IPS DF 4.7 (cell line): ENCODE data around the gene VLDLR.
"Not testable (repeated sequence)": the region's sequence is repeated elsewhere in the genome, so short reads cannot be mapped to it uniquely, and the experiment has no call there.

Source experiments
- DNase-seq: peaks from one replicate; pipeline ENCODE4 v3.0.0-alpha.2; 2013; ENCODE audit warnings: low spot score; ENCODE audit errors: extremely low read depth

Gene VLDLR

DNA sequence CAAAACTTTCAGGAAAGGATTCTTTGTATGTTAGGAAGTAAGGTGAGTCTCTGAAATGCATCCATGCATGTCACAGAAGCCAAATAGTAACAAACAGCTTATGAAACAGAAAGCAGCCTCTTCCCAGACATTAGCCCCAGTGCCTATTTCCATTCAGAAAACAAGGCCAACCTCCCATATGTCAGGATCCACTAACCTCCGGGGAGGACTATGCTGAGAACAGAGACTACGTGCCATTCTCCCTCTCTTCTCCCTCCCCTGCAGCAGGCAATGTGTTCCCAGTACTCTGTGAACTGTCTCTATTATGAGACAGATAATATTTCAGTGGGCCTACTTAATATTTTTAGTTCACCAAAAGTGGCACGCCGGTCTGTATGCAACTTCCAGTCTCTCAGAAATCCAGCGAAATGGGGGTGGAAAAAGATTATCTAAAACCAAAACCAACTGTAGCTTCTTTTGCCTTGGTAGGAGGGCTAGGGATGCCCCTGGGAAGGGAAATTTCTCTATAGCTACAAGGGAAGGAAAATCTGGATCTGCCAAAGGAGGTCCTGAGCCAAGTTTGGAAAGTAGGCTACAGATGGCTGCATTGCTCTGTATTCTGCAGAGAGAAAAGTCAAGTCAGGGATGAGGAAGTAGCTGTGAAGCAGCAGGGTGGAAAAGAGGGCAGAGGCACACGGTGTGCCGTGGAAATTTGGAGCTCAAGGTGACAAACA lies 42.0 kb downstream of the VLDLR start:
- DNase-seq, result no peak

DNA sequence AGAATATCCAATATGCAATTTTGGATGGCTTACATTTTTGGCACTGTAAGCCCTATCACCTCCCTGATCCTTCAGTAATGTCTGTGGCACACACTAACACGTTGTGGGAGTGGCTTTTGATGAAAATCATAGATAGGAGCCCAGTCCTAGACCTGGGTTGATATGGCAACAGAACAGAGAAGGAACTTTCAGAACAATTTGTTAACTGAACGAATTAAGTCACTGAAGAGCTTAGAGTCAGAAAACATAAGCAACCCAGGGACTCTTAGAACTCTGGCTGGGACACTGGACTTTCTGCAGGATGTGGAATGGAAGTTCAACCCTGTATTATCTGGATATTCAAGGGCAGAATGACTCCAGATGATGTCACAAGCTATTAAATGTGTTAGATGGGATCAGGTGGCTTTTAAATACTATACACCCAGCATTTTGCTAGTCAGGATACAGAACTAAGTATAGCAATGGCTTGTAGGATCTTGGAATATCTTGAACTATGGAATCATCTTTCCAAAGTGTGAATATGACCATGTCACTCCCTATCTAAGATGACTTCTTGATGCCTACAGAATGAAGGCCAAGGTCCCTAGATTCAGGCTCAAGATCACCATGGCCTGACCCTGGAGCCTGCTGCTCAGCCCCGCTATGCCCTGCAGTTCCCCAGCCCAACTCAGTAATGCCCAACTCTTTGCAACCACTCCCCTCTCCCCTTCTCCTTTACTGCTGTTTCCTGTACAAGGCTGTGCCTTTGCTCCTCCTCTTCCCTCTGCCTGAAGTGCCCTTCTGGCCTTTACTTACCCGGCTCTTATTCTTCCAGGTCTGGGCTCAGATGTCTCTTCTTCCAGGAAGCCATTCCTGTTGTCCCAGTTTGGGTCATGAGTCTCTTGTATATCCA lies 42.8 kb downstream of the VLDLR start:
- no peak for DNase-seq

DNA sequence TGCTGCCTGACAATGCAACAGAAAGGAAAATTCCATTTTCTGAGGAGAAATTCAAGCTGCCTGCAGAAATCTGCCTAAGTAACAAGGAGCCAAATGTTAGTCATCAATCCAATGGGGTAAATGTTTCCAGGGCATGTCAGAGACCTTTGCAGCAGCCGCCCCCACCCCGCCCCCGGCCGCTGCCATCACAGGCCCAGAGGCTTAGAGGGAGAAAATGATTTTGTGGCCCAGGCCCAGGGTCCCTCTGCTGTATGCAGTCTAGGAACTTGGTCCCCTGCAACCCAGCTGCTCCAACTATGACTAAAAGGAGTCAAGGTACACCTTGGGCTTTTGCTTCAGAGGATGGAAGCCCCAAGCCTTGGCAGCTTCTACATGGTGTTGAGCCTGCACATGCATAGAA lies 45.0 kb downstream of the VLDLR start:
- no peak for DNase-seq

DNA sequence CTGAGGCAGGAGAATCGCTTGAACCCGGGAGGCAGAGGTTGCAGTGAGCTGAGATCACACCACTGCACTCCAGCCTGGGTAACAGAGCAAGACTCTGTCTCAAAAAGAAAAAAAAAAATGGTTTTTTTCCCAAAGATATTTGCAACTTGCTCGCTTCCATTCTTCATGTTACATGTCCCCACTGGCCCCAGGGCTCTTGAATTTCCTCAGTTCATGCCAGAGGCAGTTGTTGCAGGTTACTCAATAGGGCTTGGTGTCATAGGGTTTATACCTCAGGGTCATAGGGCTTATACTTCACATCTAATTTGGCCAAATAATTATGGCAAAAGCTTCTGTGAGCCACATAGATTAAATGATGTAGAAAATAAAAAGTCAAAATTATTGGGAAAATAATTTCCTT lies 51.6 kb downstream of the VLDLR start:
- no peak for DNase-seq

GRCh38 chr9:2674141-2674824 lies 52.7 kb downstream of the VLDLR start:
- DNase-seq, result no peak

DNA sequence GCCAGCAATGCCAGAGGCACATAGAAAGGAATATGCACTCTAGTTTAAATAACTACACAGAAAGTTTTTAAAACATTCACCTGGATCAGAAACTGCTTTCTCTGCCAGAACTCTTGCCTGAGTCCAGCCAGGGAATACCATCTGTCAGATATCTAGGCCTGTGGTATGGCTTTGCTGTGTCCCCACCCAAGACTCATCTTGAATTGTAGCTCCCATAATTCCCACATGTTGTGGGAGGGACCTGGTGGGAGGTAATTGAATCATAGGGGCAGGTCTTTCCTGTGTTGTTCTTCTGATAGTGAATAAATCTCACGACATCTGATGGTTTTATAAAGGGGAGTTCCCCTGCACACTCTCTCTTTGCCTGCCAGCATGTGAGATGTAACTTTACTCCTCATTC lies 54.2 kb downstream of the VLDLR start:
- no peak for DNase-seq

GRCh38 chr9:2676466-2676865 lies 54.9 kb downstream of the VLDLR start:
- DNase-seq, result no peak

DNA sequence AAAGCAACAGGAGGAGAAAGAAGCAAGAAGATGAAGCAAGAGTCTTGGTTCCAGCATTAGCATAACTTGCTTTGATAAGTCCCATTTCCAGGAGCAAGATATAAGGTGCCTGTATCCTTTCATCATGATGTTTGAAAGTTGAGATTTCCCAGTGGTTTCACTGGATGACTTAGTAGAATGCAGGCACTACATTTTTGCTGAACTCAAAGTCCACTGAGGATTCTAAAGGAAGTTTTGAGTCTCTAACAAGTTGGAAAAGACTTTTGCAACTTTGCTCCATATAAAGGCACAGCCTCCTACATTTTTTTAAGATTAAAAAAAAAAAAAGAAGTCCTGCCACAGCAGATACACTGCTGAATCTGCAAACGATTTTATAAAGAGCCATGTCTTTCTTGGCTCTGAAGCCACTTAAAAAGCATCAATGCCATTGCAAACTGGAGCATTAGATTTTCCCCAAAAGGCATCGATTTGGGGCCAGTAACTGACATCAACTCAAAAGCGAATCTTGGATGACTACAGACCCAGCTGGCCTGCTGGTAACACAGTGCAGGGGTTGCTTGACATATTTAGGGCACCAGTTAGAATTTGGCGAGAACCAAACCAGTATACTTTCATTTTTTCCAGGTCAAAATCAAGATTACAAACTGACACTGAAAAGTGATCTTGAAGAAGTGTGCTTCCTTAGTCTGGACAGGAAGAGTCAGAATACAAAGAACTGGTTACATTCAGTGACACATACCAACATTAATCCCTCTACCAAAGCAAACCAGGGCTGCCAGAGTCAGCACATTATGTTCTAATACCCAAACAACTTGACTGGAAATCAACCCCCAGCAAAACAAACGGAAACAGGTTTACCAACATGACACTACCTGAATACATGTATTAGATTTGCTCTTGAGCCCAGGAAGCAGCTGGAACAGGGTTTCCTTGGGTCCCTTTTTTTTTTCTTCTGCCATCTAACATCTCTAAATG lies 56.6 kb downstream of the VLDLR start:
- DNase-seq, result no peak

DNA sequence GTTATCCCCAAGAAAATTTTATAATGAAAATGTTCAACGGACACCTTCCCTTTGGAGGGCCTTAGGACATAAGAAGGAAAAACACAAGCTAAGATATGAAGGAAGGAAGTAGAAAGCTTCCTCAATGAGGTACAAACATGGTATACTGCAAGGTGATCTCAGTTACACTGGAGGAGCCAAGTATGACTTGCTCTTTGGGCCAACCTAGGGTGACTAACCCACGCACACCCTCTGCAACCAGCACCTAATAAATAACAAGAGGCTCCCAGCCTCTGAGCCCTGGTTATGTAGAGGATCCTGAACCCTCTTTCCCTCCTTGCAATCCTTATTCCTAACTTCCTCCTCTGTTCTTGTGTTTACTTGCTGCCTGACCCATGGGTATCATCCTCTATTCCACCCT lies 57.4 kb downstream of the VLDLR start:
- no peak for DNase-seq

DNA sequence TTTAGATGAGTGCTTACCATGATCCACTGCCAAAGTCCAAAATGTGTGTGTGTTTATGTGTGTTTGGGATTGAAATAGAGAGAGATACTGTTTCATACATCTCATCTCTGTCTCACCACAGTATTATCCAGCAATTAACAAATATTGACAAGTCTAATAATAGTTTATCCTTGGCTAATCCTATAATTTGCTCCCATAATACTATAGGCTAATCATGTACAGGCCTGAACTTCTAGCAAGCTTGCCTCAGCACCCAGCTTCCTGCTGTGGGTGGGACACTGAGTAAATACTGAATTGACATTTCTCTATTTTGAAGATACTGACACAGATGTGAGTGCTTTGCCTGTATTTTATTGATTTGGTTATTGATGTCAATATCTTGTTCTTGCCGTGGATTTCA lies 60.4 kb downstream of the VLDLR start:
- DNase-seq, result no peak

- DNase-seq, result no peak
Measured at GRCh38 chr9:2686911-2687310, 65.3 kb downstream of the VLDLR start.

- DNase-seq, result no peak
Measured at GRCh38 chr9:2688636-2689035, 67.0 kb downstream of the VLDLR start.

DNA sequence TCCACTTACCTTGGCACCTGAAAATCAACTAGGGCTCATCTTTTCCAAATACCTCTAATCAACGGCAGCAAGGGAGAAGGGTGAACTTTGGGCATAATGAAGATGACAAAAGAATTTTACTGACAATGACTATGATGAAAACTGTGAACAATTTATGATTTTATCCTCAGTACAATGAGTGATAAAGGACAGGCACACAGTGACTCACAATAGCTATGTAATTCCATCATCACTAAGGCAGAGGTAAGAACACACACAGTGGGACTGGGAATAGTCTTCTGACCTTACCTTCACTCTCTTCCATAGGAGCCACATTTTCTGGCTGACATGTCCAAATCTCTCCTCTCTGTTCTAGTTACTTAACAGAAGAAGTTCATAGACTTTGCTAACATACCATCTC lies 69.6 kb downstream of the VLDLR start:
- no peak for DNase-seq

- DNase-seq, result no peak
Measured at GRCh38 chr9:2691626-2692025, 70.0 kb downstream of the VLDLR start.

GRCh38 chr9:2693056-2693455 lies 71.5 kb downstream of the VLDLR start:
- no peak for DNase-seq

- no peak for DNase-seq
Measured at GRCh38 chr9:2697492-2697891, 75.9 kb downstream of the VLDLR start.

DNA sequence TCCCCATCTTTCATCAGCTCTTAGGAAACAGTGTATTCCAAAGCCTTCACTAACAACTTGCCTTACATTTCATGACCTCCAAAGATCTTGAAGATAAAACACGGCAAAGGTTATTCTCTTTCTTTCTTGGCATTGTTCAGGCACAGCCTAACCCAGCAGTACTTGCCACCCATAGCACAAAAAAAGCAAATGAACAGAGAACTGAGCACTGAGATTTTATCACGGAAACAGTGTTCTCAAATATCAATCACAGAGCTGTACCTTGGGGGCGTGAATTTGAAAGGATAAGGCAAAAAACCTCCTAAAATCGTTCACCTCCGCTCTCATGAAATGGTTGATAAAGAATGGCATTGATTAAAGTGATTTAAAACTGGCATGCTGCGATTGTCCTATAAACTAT lies 78.8 kb downstream of the VLDLR start:
- no peak for DNase-seq

DNA sequence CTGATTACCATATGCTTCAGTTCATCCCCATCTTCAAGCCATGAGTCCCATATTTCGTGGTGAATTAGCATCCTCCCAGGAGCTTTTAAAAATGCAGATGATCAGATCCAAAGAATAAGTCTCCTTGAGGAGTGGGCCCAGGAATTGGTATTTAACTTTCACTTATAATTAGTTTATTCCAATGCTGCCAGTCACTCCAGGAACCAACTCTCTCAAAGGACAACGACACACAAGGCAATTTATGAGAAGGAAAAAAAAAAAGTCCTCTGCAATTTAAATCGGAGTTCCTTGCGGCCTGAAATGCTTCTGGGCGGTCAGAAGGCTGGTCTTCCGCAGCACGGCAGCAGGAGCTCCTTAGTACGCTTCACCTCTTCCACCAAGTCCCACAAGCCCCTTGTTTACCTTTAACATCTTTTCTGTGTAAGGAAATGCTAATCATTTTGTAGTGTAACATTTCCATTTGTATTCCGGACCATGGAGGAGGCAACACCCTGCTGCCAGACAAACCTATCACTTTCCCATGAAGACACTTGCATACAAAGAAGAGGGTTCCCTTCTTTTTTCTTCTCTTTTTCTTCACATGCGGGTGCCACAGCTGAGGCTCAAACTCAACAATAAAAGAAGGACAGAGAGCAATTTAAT lies 79.4 kb downstream of the VLDLR start:
- no peak for DNase-seq

- no peak for DNase-seq
Measured at GRCh38 chr9:2704504-2704903, 82.9 kb downstream of the VLDLR start.

DNA sequence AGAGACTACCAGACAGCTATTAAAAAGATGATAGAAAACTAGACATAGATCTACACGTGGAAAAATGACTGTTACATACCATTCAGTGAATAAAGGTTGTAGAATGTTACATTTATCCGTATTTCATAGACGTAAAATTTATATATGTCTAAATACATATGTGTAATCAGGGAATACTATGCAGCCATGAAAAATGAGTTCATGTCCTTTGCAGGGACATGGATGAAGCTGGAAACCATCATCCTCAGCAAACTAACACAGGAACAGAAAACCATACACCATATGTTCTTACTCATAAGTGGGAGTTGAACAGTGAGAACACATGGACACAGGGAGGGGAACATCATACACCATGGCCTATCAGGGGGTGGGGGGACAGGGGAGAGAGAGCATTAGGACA lies 85.7 kb downstream of the VLDLR start:
- not testable (repeated sequence) for DNase-seq
